Eye (tissue), 1 donor: ENCODE measurements around the gene RAF1.
A peak's percentile ranks its signal among the peaks of the same experiment; 100 is the strongest.
"Not testable (repeated sequence)": the region's sequence is repeated elsewhere in the genome, so short reads cannot be mapped to it uniquely, and the experiment has no call there.

Source experiments
- DNase-seq: peaks from one replicate; pipeline ENCODE4 v3.0.0-alpha.2; 2015

Gene RAF1

GRCh38 chr3:12663936-12664908 is at the start of gene RAF1:
TSS of gene RAF1 (minus strand) at chr3:12664117. CDS start at chr3:12618721, 45,396 bp downstream.
- peak; percentile 99 for DNase-seq

- DNase-seq: no peak
These were observed 46.1 kb upstream of the RAF1 start for GRCh38 chr3:12710062-12710461.

GRCh38 chr3:12709334-12709733 is 45.4 kb upstream of the RAF1 start:
- no peak for DNase-seq

- DNase-seq: no peak
These were observed 44.8 kb upstream of the RAF1 start for GRCh38 chr3:12708584-12709192.

GRCh38 chr3:12707449-12707848 is 43.5 kb upstream of the RAF1 start:
- DNase-seq: no peak

- peak; percentile 60 for DNase-seq
These were observed 42.8 kb upstream of the RAF1 start for GRCh38 chr3:12706504-12707253.

- DNase-seq: no peak
These were observed 42.1 kb upstream of the RAF1 start for GRCh38 chr3:12705981-12706380.

GRCh38 chr3:12705374-12705926 is 41.5 kb upstream of the RAF1 start:
- DNase-seq: no peak

GRCh38 chr3:12702501-12702900 is 38.6 kb upstream of the RAF1 start:
- no peak for DNase-seq

- DNase-seq: not testable (repeated sequence)
These were observed 37.7 kb upstream of the RAF1 start for GRCh38 chr3:12701601-12702000.

- DNase-seq: peak; percentile 53
These were observed 36.9 kb upstream of the RAF1 start for GRCh38 chr3:12700800-12701199.

- no peak for DNase-seq
These were observed 32.0 kb upstream of the RAF1 start for GRCh38 chr3:12695916-12696315.

GRCh38 chr3:12695112-12695511 is 31.2 kb upstream of the RAF1 start:
- DNase-seq: no peak

- DNase-seq: no peak
These were observed 28.5 kb upstream of the RAF1 start for GRCh38 chr3:12692444-12692843.

GRCh38 chr3:12689997-12690711 is 26.2 kb upstream of the RAF1 start:
- no peak for DNase-seq

GRCh38 chr3:12687948-12688347 is 24.0 kb upstream of the RAF1 start:
- DNase-seq: no peak

- no peak for DNase-seq
These were observed 22.2 kb upstream of the RAF1 start for GRCh38 chr3:12686096-12686495.

- DNase-seq: no peak
These were observed 18.1 kb upstream of the RAF1 start for GRCh38 chr3:12681943-12682390.

- no peak for DNase-seq
These were observed 17.4 kb upstream of the RAF1 start for GRCh38 chr3:12681089-12681942.

GRCh38 chr3:12679468-12679867 is 15.6 kb upstream of the RAF1 start:
- DNase-seq: peak; percentile 27

GRCh38 chr3:12677616-12678015 is 13.7 kb upstream of the RAF1 start:
- no peak for DNase-seq
